ENCODE results near the gene TMEM88. TPM values are rescaled to one million over a fixed set of nuclear protein-coding genes. Genes with fewer than 3 reads are reported as not detected.

TMEM88 gene
- total RNA-seq, 1 experiment from 2014 or later = 11.3 TPM

- H3K27me3 ChIP-seq (ENCODE audit: insufficient read depth, low read length) = peaks cover 28% of the 10 kb centered on the region; the same call in 1 of the 2 replicates
- no peak overlapping the region for H2AFZ ChIP-seq (ENCODE audit: low read length)
- no peaks in the 10 kb centered on the region for H4K20me1 ChIP-seq (ENCODE audit: control insufficient read depth, insufficient read depth, insufficient read length)
- no CpG with 5 or more reads among the region's 34 CpGs for whole genome bisulfite sequencing (ENCODE audit: extremely low coverage, insufficient read length, low lambda C conversion rate)
- no peaks in the 10 kb centered on the region for H3K79me2 ChIP-seq (ENCODE audit: insufficient read depth, low read length)
- H3K27ac ChIP-seq (ENCODE audit: insufficient read length, low read depth, low read length) = no peak overlapping the region
- no peak overlapping the region for H4K8ac ChIP-seq (replicated peaks; ENCODE audit: insufficient read length, low read depth, low read length)
- peak overlapping the region; percentile 97 for H3K4me2 ChIP-seq (ENCODE audit: insufficient read depth, insufficient read length, low read length)
- no peak overlapping the region for H2BK12ac ChIP-seq (ENCODE audit: insufficient read length, low read depth, low read length)
- peak overlapping the region in 1 of 3 experiments; percentile 80; a peak in 2 of 7 replicates for H3K27ac Mint-ChIP-seq
- peaks cover 2 to 17% (median 10%) of the 10 kb centered on the region in 3 experiments; a peak in 5 of 7 replicates for H3K36me3 Mint-ChIP-seq (ENCODE audit: insufficient read depth in 1 of 3, low read depth in 3 of 3)
- H3K56ac ChIP-seq (ENCODE audit: insufficient read length, low read depth, low read length) = no peak overlapping the region
- peak overlapping the region; percentile 89 to 94 for H3K4me3 Mint-ChIP-seq
- no peaks in the 10 kb centered on the region; the same call in 1 of the 2 replicates for H3K4me1 ChIP-seq (ENCODE audit: insufficient read depth, low read length)
- H3K18ac ChIP-seq (ENCODE audit: insufficient read length, low read depth, low read length) = no peak overlapping the region
- H3K23me2 ChIP-seq (ENCODE audit: insufficient read length, low read depth, low read length, poor library complexity, severe bottlenecking) = peaks cover 36% of the 10 kb centered on the region
- peaks cover 30% of the 10 kb centered on the region for H3K27me3 Mint-ChIP-seq (ENCODE audit: low read depth)
- no peak overlapping the region for H3K23ac ChIP-seq (ENCODE audit: insufficient read length, low read depth, low read length)
- no peak overlapping the region for H2BK15ac ChIP-seq (ENCODE audit: low read depth, low read length)
- H2BK5ac ChIP-seq (ENCODE audit: insufficient read length, low read length) = no peak overlapping the region
- no peak overlapping the region for H3K9ac ChIP-seq (ENCODE audit: extremely low read depth, insufficient read length, low read length)
- no peak overlapping the region for H4K5ac ChIP-seq (ENCODE audit: insufficient read length, low read depth, low read length)
- H3K4me1 Mint-ChIP-seq = peaks cover 42 to 58% of the 10 kb centered on the region in 2 experiments
- H2BK120ac ChIP-seq (ENCODE audit: low read depth, low read length, poor library complexity, severe bottlenecking) = no peak overlapping the region
- peak; percentile 75 for DNase-seq
- no peaks in the 10 kb centered on the region for H3K79me1 ChIP-seq (ENCODE audit: insufficient read depth, low read depth, low read length, poor library complexity, severe bottlenecking)
- no peaks in the 10 kb centered on the region; a peak in 1 of 5 replicates for H3K9me3 Mint-ChIP-seq
- no peaks in the 10 kb centered on the region for H3K9me3 ChIP-seq (ENCODE audit: control insufficient read depth, low read depth, low read length)
- no peak overlapping the region for H3T11ph ChIP-seq (ENCODE audit: low read length)
- H2BK20ac ChIP-seq (ENCODE audit: low read depth, low read length, poor library complexity, severe bottlenecking) = no peak overlapping the region
- H2AK5ac ChIP-seq (ENCODE audit: insufficient read length, low read length) = no peak overlapping the region
- H3K14ac ChIP-seq (ENCODE audit: insufficient read depth, low read length) = no peak overlapping the region
- H3K4ac ChIP-seq (ENCODE audit: low read depth, low read length) = no peak overlapping the region
- no peak for TF ChIP-seq CTCF (conservative IDR thresholded peaks at IDR 0.05)
- no peak overlapping the region for H4K91ac ChIP-seq (ENCODE audit: insufficient read length, low read depth, low read length)
Measured at GRCh38 chr17:7841396-7841914, 13.4 kb upstream of the TMEM88 start.
